Ammon's horn (tissue), 1 donor: ENCODE results near the gene GNAZ.

ENCODE experiments used
- DNase-seq: peaks from one replicate; pipeline ENCODE4 v3.0.0-alpha.2; 2016; ENCODE audit warnings: low spot score

Gene GNAZ

GRCh38 chr22:23064381-23065068 is 5.8 kb upstream of the GNAZ start:
- no peak for DNase-seq

- no peak for DNase-seq
Observed at GRCh38 chr22:23065069-23065451, 5.3 kb upstream of the GNAZ start.

- DNase-seq: no peak
Observed at GRCh38 chr22:23065495-23066122, 4.7 kb upstream of the GNAZ start.

- DNase-seq: no peak
Observed at GRCh38 chr22:23066200-23067022, 3.9 kb upstream of the GNAZ start.

GRCh38 chr22:23067023-23067650 is 3.2 kb upstream of the GNAZ start:
- DNase-seq: no peak

- no peak for DNase-seq
Observed at GRCh38 chr22:23067691-23068090, 2.6 kb upstream of the GNAZ start.

- no peak for DNase-seq
Observed at GRCh38 chr22:23068096-23068831, 2.1 kb upstream of the GNAZ start.

- no peak for DNase-seq
Observed at GRCh38 chr22:23068832-23069385, 1.4 kb upstream of the GNAZ start.

- peak; percentile 96 for DNase-seq
Observed at GRCh38 chr22:23069502-23070357, 589 bp upstream of the GNAZ start.

GRCh38 chr22:23071230-23072076 is 1.1 kb downstream of the GNAZ start:
- no peak for DNase-seq

GRCh38 chr22:23072077-23072910 is 2.0 kb downstream of the GNAZ start:
- DNase-seq: no peak

GRCh38 chr22:23072911-23073491 is 2.7 kb downstream of the GNAZ start:
- no peak for DNase-seq

- peak; percentile 50 for DNase-seq
Observed at GRCh38 chr22:23073526-23074229, 3.4 kb downstream of the GNAZ start.

GRCh38 chr22:23074451-23074850 is 4.1 kb downstream of the GNAZ start:
- no peak for DNase-seq

- no peak for DNase-seq
Observed at GRCh38 chr22:23075050-23075449, 4.7 kb downstream of the GNAZ start.

- DNase-seq: no peak
Observed at GRCh38 chr22:23075525-23076216, 5.4 kb downstream of the GNAZ start.
